GM18868 (cell line): ENCODE measurements around the gene WDPCP.
"Not testable (repeated sequence)": the region's sequence is repeated elsewhere in the genome, so short reads cannot be mapped to it uniquely, and the experiment has no call there.

ENCODE experiments used
- ATAC-seq: cut with Tn5 transposase; IDR thresholded peaks from one replicate; pipeline ENCODE4 v1.9.1; 2021; ENCODE audit warnings: mild to moderate bottlenecking, moderate library complexity; ENCODE audit not compliant: unreplicated experiment

The WDPCP gene

DNA sequence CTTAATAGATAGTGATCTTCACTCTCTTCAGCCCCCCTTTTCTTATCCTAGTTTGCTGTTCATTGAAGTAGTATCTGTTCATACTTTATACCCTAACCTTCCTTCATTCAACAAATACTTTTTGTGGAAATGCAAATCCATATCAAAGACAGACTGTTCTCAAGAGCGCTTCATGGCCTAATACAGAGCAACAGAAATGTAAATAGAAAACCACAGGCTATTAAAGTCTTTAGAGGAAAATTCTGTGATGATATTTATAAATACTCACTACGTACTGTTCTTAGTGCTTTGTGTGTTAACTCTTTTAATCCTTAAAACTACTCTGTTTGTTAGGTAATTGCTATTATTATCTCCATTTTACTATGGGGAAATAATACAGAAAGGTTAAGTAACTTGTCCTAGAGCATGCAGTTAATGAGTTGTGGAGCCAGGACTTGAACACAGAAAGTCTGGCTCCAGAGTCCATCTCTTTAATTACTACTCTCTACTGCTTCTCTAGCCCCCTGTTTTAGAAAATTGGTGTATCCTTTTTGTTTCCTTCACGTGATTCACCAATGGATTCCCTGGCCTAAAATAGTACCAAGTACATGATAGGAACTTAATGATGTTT, 3.4 kb upstream of the WDPCP start:
- ATAC-seq: no peak

DNA sequence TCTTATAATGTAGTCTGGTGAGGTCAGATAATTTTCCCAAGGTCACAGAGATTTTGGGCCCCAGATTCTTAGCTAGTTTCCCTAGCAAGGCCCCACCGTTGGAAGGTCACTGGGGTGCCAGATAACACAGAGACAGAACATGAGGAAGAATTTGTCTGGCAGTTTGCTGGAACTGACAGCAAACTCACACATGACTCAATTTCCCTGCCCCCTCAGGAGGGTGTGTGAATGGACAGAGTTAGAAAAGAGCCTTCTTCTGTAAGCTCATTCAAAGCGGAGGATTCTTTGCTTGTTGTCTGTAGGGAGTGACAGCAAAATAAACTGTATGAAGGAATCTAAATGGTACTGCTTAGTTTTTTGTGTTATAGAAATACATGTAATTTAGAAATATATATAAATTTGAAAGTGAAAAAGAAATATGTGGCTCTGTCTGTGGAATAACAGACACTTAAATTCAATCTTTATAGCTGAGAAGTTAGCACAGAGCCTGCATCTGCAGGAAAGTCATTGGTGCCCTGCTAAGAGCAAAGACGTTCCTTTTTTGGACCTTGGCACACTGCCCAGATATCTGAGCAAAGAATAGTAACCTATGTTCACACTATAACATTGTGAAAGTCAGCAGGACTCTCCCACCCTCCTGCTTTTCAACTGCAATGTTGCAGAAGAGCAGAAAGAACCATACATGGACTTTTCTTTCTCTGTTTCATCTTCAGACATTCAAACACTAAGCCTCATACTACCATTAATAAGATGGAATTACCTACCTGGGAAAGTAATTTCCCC, 2.5 kb upstream of the WDPCP start:
- peak; percentile 17 for ATAC-seq

DNA sequence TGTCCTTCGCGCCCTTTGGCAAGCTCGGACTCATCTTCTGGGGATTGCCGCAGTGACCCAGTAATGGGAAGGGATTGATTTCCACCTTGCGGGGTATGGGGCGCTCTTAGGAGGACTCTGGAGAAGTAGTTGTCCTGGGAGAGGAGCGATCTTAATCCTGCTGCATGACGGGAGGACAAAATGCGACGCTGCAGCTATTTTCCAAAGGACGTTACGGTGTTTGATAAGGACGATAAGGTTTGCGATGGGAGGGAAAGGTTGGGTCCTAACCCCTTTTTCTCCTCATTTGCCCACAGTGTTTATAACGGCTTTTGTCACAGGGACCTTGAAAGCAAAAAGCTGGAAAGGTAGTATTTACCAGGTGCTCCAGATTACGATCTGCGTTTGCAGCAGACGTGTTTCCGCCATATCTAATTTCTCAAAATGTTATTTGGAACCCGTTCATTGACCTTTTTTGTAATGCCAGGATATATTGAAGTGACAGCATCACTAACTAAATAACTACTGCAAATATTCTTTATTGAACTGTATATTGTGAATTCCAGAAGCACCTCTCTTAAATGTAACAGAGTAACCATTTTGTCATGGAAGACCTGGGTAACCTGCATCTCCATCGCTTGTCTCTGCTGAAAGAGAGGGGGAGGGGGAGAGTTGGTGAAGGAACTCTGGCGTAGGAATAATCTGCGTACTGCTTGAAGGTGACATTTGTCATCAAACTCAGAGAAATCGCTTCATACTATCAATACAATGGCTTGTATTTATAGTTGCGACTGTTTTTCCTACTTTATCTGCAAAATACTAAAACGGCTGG, 1.1 kb upstream of the WDPCP start:
- peak; percentile 2 for ATAC-seq

DNA sequence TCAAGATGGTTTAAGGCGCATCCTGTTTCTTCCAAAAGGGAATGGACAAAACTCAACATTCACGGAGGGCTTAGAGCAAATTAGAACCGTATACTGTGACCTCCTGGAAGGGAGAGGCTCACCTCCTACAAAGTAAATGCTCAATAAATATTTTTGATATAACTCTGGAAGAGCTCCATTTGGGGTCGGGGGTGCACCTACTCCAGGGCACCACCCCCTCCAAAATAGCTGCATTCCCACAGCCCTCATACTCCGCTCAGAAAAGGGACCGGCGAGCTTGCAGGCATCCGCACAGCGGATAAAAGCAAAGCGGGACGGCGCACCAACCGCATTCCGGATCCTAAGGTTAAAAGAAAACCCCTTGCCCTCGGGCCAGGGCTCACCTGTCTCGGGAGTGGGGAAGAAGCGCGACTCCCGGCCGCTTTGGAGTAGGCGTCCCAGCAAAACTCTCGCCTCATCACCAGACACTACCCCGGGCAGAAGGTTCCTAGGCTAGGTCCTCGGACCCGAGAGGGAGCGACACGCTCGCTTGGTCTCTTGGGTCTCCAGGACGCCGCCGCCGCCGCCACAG, 378 bp downstream of the WDPCP start:
- ATAC-seq: no peak

DNA sequence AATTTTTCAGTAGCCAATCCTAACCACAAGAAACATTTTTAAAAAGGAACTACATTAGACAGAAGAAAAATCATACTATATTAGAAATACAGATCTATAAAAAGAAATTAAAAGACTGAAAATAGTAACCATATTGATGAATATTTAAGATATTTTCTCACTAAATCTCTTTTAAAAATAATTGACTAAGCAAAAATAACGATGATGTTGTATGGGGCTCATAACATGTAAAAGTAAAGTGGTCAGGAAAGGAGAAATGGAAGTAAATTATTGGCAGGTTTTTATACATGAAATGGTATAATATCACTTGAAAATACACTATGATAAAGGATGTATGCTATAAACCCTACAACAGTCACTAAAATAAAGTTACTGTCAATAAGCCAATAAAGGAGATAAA, 5.4 kb downstream of the WDPCP start:
- no peak for ATAC-seq

DNA sequence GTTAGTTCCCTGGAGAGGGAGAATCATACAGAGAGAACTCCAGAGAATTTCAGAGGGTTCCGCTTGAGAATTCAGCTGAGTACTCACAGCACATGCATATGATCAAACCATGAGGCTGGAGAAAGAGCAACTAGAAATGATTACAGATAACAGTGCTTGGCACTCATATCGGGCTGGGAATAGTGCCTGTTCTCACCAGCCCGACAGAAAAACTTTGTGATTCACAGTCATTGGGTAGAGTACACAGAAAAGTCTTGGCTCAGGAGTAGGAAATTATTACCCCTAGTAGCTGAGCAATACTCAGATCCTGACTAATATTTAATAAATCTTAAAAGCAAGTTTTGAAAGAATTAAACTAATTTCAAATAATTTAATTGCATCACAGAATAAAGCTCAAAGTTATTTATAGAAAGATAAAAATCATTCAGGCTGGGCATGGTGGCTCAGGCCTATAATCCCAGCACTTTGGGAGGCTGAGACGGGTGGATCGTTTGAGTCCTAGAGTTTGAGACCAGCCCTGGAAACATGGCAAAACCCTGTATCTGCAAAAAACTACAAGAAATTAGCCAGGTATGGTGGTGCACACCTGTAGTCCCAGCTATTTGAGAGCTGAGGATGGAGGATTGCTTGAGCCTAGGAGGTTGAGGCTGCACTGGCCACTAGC, 6.8 kb downstream of the WDPCP start:
- no peak for ATAC-seq

DNA sequence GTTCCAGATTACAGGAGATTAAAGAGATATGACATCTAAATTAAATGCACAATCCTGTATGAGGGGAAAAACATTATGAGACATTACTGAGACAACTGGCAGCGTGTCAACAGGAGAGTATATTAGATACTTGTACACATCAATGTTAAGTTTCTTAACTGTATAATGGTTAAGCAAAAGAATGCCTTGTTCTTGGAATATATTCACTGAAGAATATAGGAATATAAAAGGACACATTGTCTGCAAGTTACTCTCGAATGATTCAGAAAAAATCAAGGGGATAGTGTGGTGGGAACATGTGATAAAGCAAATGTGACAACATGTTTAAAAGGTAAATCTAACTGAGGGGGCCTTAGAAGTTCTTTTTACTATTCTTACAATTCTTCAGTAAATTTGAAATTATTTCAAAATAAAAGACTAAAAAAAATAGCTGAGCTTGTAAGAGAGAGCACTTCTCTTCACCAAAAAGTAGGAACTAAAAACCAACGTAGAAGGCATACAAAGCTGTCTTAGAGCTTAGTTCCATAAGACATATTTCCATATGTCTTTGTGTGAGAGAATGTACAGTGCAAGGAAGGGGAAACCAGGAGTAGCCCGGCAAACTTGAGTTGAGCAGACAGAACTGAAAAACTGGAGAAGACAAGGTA, 7.5 kb downstream of the WDPCP start:
- ATAC-seq: no peak

DNA sequence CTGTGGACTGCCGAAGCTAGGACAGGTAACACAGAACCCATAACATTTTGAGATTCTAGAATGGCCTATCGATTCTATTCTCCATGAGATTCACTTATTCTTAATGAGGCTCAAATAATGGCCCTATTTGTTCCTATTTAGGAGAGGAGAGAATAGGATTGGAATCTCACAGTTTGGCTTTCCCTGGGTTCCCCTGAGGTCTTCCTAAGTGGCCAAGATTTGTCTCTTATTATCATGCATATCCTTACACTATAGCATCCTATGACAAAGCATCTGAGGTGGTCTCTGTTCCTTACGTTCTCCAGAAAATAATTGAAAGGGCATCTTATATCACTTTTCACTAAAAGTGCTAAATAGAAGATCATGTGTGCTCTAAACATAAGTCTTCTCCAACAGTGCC, 9.5 kb downstream of the WDPCP start:
- no peak for ATAC-seq

DNA sequence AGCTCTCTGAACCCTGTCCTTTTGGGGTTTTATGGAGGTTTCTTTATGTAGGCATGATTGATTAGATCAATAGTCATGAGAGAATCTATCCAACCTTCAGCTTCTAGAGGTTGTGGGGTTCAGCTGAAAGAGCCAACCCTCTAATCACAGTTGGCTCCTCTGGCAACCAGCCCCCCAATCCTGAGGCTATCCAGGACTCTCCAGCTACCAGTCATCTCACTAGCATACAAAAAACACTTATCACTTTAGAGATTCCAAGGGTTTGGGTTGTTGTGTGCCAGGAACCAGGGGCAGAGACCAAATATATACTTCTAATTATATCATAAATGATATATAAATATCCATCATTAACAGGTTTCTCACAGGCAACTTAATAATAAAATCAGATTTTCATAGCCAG, 11.7 kb downstream of the WDPCP start:
- no peak for ATAC-seq

DNA sequence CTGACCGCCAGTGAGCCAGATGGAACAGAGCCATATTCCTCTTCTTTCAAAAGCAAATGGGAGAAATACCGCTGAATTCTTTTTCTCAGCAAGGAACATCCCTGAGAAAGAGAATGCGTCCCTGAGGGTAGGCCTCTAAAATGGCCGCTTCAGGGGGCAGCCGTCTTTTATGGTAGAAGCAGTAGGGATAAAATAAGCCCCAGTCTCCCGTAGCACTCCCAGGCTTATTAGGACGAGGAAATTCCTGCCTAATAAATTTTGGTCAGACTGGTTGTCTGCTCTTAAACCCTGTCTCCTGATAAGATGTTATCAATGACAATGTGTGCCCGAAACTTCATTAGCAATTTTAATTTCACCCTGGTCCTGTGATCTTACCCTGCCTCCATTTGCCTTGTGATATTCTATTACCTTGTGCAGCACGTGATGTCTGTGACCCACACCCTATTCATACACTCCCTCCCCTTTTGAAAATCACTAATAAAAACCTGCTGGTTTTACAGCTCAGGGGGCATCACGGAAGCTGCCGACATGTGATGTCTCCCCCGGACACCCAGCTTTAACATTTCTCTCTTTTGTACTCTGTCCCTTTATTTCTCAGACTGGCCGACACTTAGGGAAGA, 14.4 kb downstream of the WDPCP start:
- not testable (repeated sequence) for ATAC-seq

DNA sequence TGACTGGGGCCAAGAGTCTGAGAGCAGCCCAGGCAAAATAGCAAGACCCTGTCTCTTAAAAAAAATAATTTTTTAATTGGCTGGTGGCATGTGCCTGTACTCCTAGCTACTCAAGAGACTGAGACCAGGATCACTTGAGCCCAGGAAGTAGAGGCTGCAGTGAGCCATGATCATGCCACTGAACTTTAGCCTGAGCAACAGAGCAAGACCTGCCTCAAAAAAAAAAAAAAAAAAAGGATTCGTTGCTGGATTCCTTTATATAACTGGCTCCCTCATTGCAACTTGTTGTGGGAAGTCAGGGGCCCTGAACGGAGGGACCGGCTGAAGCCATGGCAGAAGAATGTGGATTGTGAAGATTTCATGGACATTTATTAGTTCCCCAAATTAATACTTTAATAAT, 15.3 kb downstream of the WDPCP start:
- not testable (repeated sequence) for ATAC-seq

DNA sequence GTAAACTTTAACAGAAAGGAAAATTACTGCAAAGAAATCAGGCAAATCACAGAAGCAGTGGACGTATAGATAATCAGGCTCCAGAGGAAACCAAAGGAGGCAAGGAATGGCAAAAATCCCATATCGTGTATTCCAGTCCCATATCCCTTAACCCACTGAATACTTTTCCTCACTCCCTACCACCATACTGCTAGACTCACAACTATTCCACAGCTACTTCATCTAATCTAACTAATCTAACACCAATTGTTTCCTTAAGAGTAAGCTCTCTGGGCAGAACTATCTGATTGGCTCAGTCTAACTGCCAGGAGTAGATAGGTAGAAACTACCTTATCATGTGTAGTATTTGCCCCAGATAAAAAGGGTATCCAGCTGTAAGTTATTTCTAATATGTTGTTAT, 16.3 kb downstream of the WDPCP start:
- no peak for ATAC-seq

DNA sequence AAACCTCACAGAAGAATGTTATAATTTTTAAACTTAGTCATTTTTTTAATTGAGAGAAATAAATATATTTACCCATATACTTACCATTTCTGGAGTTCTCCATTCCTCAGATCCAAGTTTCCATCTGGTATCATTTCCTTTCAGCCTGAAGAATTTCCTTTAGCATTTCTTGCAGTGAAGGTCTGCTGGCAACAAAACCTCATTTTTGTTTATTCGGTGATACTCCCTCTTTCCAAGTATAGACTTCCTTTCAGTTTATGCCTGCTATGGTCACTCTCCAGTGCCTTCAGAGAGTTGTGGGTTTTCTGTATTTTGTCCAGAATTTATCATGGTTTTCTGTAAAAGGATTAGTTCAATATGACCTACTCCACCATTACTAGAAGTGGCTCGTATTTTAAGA, 17.0 kb downstream of the WDPCP start:
- no peak for ATAC-seq

DNA sequence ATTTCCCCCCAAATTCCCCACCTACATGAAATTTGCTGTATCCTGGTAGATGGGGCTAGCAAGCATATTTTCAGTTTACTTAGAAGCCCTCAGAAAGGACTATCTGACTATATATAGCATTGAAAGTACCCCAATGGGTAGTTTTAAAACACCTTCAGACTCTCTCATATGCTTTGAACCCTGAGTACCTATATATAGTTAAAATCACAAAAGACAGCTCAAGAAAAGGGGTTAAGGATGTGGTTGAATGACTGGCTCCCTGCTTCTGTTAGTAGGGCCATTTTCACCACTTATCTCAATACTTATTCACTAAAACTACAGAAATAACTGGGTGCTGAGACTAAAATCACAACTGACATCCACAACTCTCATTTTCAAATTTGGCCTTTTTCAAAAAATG, 18.5 kb downstream of the WDPCP start:
- ATAC-seq: peak; percentile 89

DNA sequence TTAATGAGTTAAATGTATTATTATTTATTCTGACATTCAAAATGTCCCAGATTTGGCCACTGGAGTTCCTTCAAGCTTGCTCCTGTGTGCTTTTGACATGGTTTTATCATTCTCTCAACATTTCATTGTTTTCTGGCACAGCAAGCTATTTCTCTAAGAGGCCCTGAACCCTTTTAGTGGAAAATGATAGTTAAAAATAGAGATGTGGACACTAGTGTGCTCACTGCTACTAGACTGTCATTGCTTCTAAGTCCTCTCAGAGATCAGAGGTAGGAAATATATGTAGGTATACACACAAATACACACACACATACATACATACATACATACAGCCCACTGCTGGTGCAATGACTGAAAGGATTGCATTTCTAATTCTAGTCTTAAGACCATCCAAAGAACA, 25.5 kb downstream of the WDPCP start:
- ATAC-seq: no peak

DNA sequence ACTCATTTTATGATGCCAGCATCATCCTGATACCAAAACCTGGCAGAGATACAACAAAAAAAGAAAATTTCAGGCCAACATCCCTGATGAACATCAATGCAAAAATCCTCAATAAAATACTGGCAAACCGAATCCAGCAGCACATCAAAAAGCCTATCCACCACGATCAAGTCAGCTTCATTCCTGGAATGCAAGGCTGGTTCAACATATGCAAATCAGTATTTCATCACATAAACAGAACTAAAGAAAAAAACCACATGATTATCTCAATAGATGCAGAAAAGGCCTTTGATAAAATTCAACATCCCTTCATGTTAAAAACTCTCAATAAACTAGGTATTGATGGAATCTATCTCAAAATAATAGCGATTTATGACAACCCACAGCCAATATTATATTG, 29.4 kb downstream of the WDPCP start:
- ATAC-seq: not testable (repeated sequence)

DNA sequence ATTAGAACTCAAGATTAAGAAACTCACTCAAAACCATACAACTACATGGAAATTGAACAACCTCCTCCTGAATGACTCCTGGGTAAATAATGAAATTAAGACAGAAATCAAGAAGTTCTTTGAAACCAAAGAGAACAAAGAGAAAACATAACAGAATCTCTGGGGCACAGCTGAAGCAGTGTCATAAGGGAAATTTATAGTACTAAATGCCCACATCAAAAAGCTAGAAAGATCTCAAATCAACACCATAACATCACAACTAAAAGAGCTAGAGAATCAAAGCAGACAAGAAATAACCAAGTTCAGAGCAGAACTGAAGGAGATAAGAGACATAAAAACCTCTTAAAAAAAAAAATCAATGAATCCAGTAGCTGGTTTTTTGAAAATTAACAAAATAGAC, 30.5 kb downstream of the WDPCP start:
- ATAC-seq: not testable (repeated sequence)

DNA sequence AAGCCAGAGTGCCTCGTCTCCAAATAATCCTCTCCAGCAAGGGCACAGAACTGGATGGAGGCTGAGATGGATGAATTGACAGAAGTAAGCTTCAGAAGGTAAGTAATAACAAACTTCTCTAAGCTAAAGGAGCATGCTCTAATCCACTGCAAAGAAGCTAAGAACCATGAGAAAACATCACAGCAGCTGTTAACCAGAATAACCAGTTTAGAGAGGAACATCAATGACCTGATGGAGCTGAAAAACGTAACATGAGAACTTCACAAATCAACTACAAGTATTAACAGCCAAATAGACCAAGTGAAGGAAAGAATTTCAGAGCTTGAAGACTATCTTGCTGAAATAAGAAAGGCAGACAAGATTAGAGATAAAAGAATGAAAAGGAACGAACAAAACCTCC, 32.3 kb downstream of the WDPCP start:
- no peak for ATAC-seq

DNA sequence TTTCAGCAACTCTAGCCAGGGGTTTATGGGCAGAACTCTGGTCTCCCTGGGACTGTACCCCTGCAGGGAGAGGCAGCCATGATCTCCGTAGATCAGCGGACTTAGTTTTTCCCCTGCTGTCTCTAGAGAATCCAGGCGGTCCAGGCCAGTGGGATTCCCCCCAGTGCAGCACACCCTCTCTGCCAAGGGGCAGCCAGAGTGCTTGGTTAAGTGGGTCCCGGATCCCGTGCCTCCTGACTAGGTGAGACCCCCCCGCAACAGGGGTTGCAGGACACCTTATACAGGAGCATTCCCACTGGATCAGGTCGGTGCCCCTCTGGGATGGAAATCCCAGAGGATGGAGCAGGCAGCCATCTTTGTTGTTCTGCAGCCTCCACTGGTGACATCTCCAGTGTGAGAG, 33.0 kb downstream of the WDPCP start:
- no peak for ATAC-seq

DNA sequence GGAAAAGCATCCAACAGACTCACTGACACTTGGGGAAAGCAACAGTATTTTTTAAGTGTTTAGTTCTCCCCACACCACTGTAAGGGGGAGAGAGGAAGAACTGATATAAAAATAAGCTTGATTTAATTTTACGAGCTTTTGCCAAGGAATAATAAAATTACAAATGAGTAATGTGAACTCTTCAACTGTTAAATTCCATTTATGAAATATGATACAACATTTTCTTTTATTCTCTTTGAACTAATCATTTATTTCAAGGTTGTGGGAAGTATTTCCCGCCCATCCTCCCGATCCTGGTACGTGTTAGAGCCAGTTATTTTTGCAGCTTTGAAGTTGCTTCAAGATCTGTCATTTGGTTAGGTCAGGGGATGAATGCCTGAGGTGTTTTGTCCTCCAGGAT, 35.2 kb downstream of the WDPCP start:
- no peak for ATAC-seq
